ENCODE results near the gene SIGLEC1. TPM values are rescaled to one million over a fixed set of nuclear protein-coding genes. Genes with fewer than 3 reads are reported as not detected.

SIGLEC1 gene
- total RNA-seq, 1 donor from 2014 or later = not detected

DNA sequence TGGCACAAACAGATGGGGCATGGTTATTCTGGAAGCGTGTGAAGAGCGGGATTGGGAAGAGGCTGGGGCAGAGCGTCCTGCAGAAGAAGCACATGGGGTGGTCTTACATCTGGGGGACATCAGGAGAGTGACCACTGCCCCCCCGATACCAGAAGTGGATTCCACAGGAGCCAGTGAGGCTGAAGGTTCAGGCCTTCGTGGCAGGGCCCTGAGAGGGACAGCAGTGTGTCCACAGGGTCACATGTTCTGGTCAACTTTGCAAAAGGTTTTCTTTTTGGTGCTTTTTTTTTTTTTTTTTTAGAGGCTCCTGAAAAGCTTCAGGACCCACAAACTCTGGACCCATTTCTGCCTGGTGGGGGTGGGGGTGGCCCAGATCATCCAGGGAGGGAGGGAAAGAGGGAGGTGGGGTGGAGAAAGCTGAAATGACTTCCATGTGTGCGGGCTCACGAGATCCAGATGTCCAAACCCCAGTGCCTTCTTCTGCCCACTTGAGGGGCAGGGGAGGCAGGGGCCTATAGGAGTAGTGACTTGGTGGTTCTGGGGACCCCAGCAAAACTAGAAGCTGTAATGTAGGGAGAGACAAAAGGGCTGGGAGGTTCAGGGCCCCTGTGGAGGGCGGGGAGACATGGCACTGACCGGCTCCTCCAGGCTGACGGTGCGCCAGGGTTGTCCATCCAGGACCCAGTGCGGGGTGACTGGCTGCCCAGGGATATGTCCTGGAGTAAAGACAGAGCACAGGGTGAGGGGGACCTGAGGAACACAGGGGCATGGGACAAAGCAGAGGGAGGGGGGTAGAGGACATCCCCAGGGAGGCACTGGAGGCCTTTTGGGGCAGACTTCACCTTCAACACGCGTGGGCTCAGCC is 33.3 kb downstream of the SIGLEC1 start:
- DNase-seq (ENCODE audit: low spot score, unreplicated experiment) = no peak
- H3K4me1 Mint-ChIP-seq (ENCODE audit: low read depth) = peaks cover 5% of the 10 kb centered on the region
- no peak for TF ChIP-seq CTCF (IDR thresholded peaks at IDR 0.05; ENCODE audit: unreplicated experiment)
- no peak overlapping the region for H3K4me3 Mint-ChIP-seq (ENCODE audit: low read depth)
- H3K36me3 Mint-ChIP-seq (ENCODE audit: insufficient read depth) = no peaks in the 10 kb centered on the region
- peaks cover 75% of the 10 kb centered on the region for H3K27me3 Mint-ChIP-seq
- H3K27ac Mint-ChIP-seq = no peak overlapping the region
- no peaks in the 10 kb centered on the region for H3K9me3 Mint-ChIP-seq (ENCODE audit: low read depth)

- H3K27ac Mint-ChIP-seq = no peak overlapping the region
- no peaks in the 10 kb centered on the region for H3K36me3 Mint-ChIP-seq (ENCODE audit: insufficient read depth)
- H3K4me3 Mint-ChIP-seq (ENCODE audit: low read depth) = no peak overlapping the region
- no peak for DNase-seq (ENCODE audit: low spot score, unreplicated experiment)
- no peak for TF ChIP-seq CTCF (IDR thresholded peaks at IDR 0.05; ENCODE audit: unreplicated experiment)
- H3K9me3 Mint-ChIP-seq (ENCODE audit: low read depth) = no peaks in the 10 kb centered on the region
- peaks cover 72% of the 10 kb centered on the region for H3K27me3 Mint-ChIP-seq
- H3K4me1 Mint-ChIP-seq (ENCODE audit: low read depth) = peaks cover 5% of the 10 kb centered on the region
Measured at GRCh38 chr20:3678198-3678597, 34.2 kb downstream of the SIGLEC1 start.

GRCh38 chr20:3677733-3678132 is 34.7 kb downstream of the SIGLEC1 start:
- Mint-ChIP-seq H3K36me3 (ENCODE audit: insufficient read depth) (no peaks in the 10 kb centered on the region), H3K4me1 (ENCODE audit: low read depth) (peaks cover 5% of the 10 kb centered on the region), H3K27ac (no peak overlapping the region), H3K27me3 (peaks cover 72% of the 10 kb centered on the region), H3K9me3 (ENCODE audit: low read depth) (no peaks in the 10 kb centered on the region), H3K4me3 (ENCODE audit: low read depth) (no peak overlapping the region)
- no peak for TF ChIP-seq CTCF (IDR thresholded peaks at IDR 0.05; ENCODE audit: unreplicated experiment)
- no peak for DNase-seq (ENCODE audit: low spot score, unreplicated experiment)

DNA sequence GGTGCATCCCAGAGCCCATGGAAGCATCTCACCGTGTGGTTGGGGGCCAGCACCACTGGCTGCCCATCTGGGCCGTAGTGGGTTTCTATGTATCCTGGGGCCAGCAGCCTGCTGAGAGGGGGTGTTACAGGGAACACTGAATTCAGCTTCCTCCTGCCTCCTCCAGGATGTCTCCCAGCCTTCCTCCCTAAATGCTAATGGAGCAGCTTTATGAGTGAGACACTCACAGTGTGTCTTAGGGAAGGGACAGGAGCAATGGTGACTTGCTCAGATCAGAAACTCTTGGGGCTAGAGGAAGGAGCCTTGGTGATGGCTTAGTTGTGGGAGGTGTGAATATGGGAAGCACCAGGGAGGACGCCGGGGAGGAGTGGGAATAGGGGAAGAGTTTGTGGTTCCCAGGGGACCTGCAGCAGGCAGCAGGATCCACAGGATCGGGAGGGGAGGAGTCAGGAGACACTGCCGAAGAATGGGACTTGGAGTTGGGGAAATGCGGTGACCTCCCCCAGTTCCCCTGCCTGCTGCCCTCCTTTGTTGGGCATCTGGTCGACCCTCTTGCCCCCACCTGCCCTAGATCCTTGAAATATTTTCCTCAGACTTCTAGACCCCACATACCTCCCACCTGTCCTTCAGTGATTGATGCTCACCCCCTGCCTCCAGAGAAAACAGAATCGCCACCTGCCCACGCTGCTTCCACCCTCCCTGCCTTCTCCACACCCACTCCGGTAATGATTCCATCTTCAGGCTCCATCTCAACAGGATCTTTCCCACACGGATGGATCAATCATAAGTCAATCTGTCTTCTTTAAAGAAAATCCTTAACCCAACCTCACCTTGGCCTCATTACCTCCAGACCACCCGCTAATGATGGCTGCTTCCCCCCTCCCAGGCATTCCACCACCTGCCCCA is 37.2 kb downstream of the SIGLEC1 start:
- peaks cover 71% of the 10 kb centered on the region for H3K27me3 Mint-ChIP-seq
- peaks cover 1% of the 10 kb centered on the region for H3K4me1 Mint-ChIP-seq (ENCODE audit: low read depth)
- no peak for TF ChIP-seq CTCF (IDR thresholded peaks at IDR 0.05; ENCODE audit: unreplicated experiment)
- no peaks in the 10 kb centered on the region for H3K9me3 Mint-ChIP-seq (ENCODE audit: low read depth)
- H3K27ac Mint-ChIP-seq = no peak overlapping the region
- no peak overlapping the region for H3K4me3 Mint-ChIP-seq (ENCODE audit: low read depth)
- H3K36me3 Mint-ChIP-seq (ENCODE audit: insufficient read depth) = no peaks in the 10 kb centered on the region
- DNase-seq (ENCODE audit: low spot score, unreplicated experiment) = no peak

DNA sequence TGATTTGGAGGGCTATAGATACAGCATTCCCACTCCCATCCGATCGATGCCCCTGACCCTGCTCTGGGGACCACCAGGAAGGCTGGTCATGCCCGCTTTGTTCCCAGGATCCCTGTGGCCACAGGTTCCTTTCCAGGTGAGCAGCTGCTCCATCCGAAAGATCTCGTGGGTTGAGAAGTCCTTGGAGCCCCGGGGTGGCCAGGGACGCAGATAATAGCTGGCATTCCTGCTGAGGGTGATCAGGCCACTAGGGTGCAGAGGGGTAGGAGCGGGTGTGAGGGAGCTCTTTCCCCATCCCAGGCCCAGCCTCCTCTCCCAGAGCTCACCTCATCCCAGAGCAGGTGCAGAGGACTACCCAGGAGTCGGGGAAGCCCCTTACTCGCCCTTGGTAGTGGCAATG is 38.0 kb downstream of the SIGLEC1 start:
- no peak for DNase-seq (ENCODE audit: low spot score, unreplicated experiment)
- Mint-ChIP-seq H3K4me3 (ENCODE audit: low read depth) (no peak overlapping the region), H3K36me3 (ENCODE audit: insufficient read depth) (no peaks in the 10 kb centered on the region), H3K27me3 (peaks cover 72% of the 10 kb centered on the region), H3K27ac (peak overlapping the region; percentile 45), H3K9me3 (ENCODE audit: low read depth) (no peaks in the 10 kb centered on the region), H3K4me1 (ENCODE audit: low read depth) (peaks cover 1% of the 10 kb centered on the region)
- no peak for TF ChIP-seq CTCF (IDR thresholded peaks at IDR 0.05; ENCODE audit: unreplicated experiment)
